DMS153 treated with DMSO at 0.1 percent for 48 hours (cell line): ENCODE data around the gene MCF2L.
"Not testable (repeated sequence)": the region's sequence is repeated elsewhere in the genome, so short reads cannot be mapped to it uniquely, and the experiment has no call there.

Experiments used
- DNase-seq: peaks from one replicate; lab custom pipeline; 2025; ENCODE audit not compliant: unreplicated experiment; lab: John Stamatoyannopoulos, UW

The MCF2L gene

GRCh38 chr13:113093580-113094409, 124.8 kb downstream of the MCF2L start:
- DNase-seq, result no peak

- DNase-seq, result no peak
Measured at GRCh38 chr13:113094410-113094800, 125.4 kb downstream of the MCF2L start.

DNA sequence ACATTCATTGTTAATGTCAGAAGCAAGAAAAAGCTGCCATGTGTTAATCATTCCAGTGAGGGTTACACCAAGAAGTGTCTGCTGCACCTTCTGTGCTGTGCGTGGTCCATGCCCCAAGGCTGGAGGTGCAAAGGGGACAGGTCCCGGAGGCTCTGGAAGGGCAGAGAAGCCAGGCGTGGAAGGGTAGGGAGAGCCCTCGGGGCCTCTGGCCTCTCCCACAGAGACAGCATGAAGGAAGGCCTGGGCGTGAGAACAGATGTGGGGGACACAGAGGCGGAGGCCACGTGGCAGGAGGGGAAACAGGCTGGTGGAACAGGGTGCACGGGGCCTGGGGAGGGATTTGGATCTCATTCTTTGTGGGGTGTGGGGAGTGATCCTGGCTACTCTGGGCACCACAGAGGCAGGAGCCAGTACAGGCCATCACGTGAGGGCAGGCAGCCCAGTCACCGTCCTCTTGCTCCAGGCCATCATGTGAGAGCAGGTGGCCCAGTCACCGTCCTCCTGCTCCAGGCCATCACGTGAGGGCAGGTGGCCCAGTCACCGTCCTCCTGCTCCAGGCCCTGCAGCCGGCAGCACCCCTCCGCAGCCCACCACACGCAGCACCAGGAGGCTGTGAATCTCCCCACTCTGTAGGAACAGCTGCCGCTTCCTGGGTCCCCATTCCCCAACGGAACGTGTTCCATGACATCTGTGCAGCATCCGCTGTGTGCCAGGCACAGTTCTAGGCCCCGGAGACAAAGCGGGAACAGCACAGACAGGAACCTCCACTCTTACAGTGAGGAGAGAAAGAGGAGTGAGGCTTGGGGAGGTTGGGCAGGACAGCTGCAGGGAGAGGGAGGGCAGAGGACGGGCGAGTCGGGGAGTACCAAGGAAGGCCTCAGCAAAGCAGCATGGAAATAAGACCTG, 126.4 kb downstream of the MCF2L start:
- no peak for DNase-seq

- no peak for DNase-seq
Measured at GRCh38 chr13:113096052-113096744, 127.2 kb downstream of the MCF2L start.

- DNase-seq, result no peak
Measured at GRCh38 chr13:113096745-113097305, 127.8 kb downstream of the MCF2L start.

- no peak for DNase-seq
Measured at GRCh38 chr13:113097651-113098050, 128.6 kb downstream of the MCF2L start.

GRCh38 chr13:113098162-113098732, 129.2 kb downstream of the MCF2L start:
- DNase-seq, result no peak

- no peak for DNase-seq
Measured at GRCh38 chr13:113099142-113099541, 130.1 kb downstream of the MCF2L start.

GRCh38 chr13:113102302-113102701, 133.3 kb downstream of the MCF2L start:
- DNase-seq, result not testable (repeated sequence)

GRCh38 chr13:113102727-113103126, 133.7 kb downstream of the MCF2L start:
- no peak for DNase-seq

- DNase-seq, result no peak
Measured at GRCh38 chr13:113103646-113104045, 134.6 kb downstream of the MCF2L start.

DNA sequence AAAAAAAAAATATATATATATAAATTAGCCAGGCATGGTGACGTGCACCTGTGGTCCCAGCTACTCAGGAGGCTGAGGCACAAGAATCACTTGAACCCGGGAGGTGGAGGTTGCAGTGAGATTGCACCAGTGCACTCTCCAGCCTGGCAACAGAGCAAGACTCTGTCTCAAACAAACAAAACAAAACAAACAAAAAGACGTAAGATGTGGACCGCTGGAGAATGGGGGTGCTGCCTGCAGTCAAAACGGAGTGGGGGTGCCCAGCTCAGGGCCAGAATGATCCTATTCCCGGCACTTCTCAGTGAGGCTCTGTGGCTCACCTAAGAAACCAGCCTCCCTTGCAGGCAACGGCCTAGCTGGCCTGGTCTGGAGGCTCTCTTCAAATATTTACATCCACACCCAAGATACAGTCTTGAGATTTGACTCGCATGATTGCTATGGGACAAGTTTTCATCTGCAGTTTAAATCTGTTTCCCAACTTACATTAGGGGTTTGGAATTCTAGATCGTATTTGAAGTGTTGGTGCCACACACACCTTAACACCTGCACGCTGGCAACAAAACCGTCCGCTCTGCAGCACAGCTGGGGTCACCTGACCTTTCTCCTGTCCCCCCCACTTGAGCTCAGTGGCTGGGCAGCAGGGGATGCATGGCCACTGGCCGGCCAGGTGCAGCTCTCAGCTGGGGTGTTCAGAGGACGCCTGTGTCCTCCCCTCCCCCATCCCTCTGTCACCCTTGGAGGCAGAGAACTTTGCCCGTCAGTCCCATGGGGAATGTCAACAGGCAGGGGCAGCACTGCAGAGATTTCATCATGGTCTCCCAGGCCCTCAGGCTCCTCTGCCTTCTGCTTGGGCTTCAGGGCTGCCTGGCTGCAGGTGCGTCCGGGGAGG, 136.3 kb downstream of the MCF2L start, which contains the start of gene F7:
F7 (plus strand) TSS at position 760 of the 889 bp plus-strand sequence; CDS start at position 811, 51 bp downstream.
- DNase-seq, result peak; percentile 2

- no peak for DNase-seq
Measured at GRCh38 chr13:113105921-113106452, 137.0 kb downstream of the MCF2L start.

- no peak for DNase-seq
Measured at GRCh38 chr13:113106711-113107351, 137.8 kb downstream of the MCF2L start.

GRCh38 chr13:113108521-113108920, 139.5 kb downstream of the MCF2L start:
- not testable (repeated sequence) for DNase-seq

- no peak for DNase-seq
Measured at GRCh38 chr13:113109151-113110047, 140.4 kb downstream of the MCF2L start.

DNA sequence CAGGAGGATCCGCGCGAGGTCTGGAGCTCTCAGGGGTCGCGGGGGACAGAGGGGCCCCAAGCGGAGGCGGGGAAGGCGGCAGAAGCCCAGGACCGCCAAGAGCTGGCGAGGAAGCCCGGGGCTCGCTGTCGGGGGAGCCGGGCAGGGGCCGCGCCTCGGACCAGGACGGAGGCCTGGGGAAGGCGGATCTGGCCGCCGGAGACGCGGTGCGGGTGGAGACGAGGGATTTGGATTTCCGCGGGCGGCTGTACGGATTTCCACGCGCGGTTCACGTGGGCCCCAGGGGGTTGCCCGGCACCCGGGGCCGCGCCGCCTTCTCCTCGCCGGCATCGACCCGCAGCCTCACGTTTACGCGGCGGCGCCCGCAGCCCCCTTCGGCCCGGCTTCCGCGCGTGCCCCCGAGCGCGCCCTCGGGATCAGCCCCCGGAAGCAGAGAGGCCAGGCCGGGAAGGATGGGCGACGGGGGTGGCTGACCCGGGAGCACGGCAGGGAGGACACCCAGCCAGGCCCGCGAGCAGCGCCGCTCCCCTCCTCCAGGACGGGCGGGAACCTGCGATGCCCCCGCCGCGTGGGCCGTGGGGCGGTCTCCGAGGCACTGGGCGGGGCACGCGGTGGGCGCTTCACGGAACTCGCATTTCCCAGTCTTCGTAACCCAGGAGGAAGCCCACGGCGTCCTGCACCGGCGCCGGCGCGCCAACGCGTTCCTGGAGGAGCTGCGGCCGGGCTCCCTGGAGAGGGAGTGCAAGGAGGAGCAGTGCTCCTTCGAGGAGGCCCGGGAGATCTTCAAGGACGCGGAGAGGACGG, 141.2 kb downstream of the MCF2L start:
- no peak for DNase-seq
